Measurements from ENCODE around the gene TFPI2. TPM values are rescaled to one million over a fixed set of nuclear protein-coding genes. Genes with fewer than 3 reads are reported as not detected.

TFPI2 gene
- total RNA-seq, 1 experiment from 2014 or later, result 6.1 TPM

- H3K4me1 ChIP-seq (ENCODE audit: insufficient read depth, low read length, poor library complexity, severe bottlenecking), result no peaks in the 10 kb centered on the region
- no peaks in the 10 kb centered on the region for H3K36me3 ChIP-seq (ENCODE audit: insufficient read depth, low read length, poor library complexity, severe bottlenecking)
- peaks cover 3% of the 10 kb centered on the region for H3K9me3 ChIP-seq (ENCODE audit: low read depth, low read length, poor library complexity, severe bottlenecking)
- no peak for DNase-seq (ENCODE audit: low spot score)
- ChIA-PET POLR2A (ENCODE audit: low non-redundant PET) (no interaction called here), CTCF (no interaction called here)
- no peak overlapping the region for H3K4me3 ChIP-seq (ENCODE audit: low read depth, low read length, poor library complexity, severe bottlenecking)
- TF ChIP-seq EZH2 (IDR thresholded peaks at IDR 0.05; ENCODE audit: borderline replicate concordance, low read depth, low read length, poor library complexity, severe bottlenecking) (no peak), CTCF (conservative IDR thresholded peaks at IDR 0.05; ENCODE audit: low read depth, low read length) (no peak)
- intact Hi-C loops (cut with micrococcal nuclease; ENCODE audit: unreplicated experiment), result no loop called here
- H3K27ac ChIP-seq (ENCODE audit: low read depth, low read length, poor library complexity, severe bottlenecking), result no peak overlapping the region
- no TSS peak for BruUV-seq (replicated peaks)
- no peaks in the 10 kb centered on the region for H3K27me3 ChIP-seq (replicated peaks; ENCODE audit: insufficient read depth, low read depth, low read length, poor library complexity)
Measured at GRCh38 chr7:93873998-93874574, 16.5 kb downstream of the TFPI2 start.

GRCh38 chr7:93866886-93867285 lies 23.7 kb downstream of the TFPI2 start:
- Histone ChIP-seq H3K27ac (ENCODE audit: low read depth, low read length, poor library complexity, severe bottlenecking) (no peak overlapping the region), H3K9me3 (ENCODE audit: low read depth, low read length, poor library complexity, severe bottlenecking) (no peaks in the 10 kb centered on the region), H3K27me3 (replicated peaks; ENCODE audit: insufficient read depth, low read depth, low read length, poor library complexity) (no peaks in the 10 kb centered on the region), H3K36me3 (ENCODE audit: insufficient read depth, low read length, poor library complexity, severe bottlenecking) (no peaks in the 10 kb centered on the region), H3K4me3 (ENCODE audit: low read depth, low read length, poor library complexity, severe bottlenecking) (no peak overlapping the region), H3K4me1 (ENCODE audit: insufficient read depth, low read length, poor library complexity, severe bottlenecking) (no peaks in the 10 kb centered on the region)
- no peak for TF ChIP-seq CTCF (conservative IDR thresholded peaks at IDR 0.05; ENCODE audit: low read depth, low read length)
- TF ChIP-seq EZH2 (IDR thresholded peaks at IDR 0.05; ENCODE audit: borderline replicate concordance, low read depth, low read length, poor library complexity, severe bottlenecking), result no peak
- CTCF ChIA-PET, result no interaction called here
- intact Hi-C loops (cut with micrococcal nuclease; ENCODE audit: unreplicated experiment), result no loop called here
- no peak for DNase-seq (ENCODE audit: low spot score)
- no TSS peak for BruUV-seq (replicated peaks)
- POLR2A ChIA-PET (ENCODE audit: low non-redundant PET), result no interaction called here

- ChIA-PET CTCF (no interaction called here), POLR2A (ENCODE audit: low non-redundant PET) (no interaction called here)
- Histone ChIP-seq H3K36me3 (ENCODE audit: insufficient read depth, low read length, poor library complexity, severe bottlenecking) (no peaks in the 10 kb centered on the region), H3K27ac (ENCODE audit: low read depth, low read length, poor library complexity, severe bottlenecking) (no peak overlapping the region), H3K4me1 (ENCODE audit: insufficient read depth, low read length, poor library complexity, severe bottlenecking) (no peaks in the 10 kb centered on the region), H3K27me3 (replicated peaks; ENCODE audit: insufficient read depth, low read depth, low read length, poor library complexity) (no peaks in the 10 kb centered on the region), H3K9me3 (ENCODE audit: low read depth, low read length, poor library complexity, severe bottlenecking) (no peaks in the 10 kb centered on the region), H3K4me3 (ENCODE audit: low read depth, low read length, poor library complexity, severe bottlenecking) (no peak overlapping the region)
- intact Hi-C loops (cut with micrococcal nuclease; ENCODE audit: unreplicated experiment), result no loop called here
- TF ChIP-seq EZH2 (IDR thresholded peaks at IDR 0.05; ENCODE audit: borderline replicate concordance, low read depth, low read length, poor library complexity, severe bottlenecking) (no peak), CTCF (conservative IDR thresholded peaks at IDR 0.05; ENCODE audit: low read depth, low read length) (no peak)
- DNase-seq (ENCODE audit: low spot score), result no peak
- no TSS peak for BruUV-seq (replicated peaks)
Measured at GRCh38 chr7:93862651-93863050, 27.9 kb downstream of the TFPI2 start.

All from A673 (cell line).